ENCODE results near the gene SNX32.
"Not testable (repeated sequence)": the region's sequence is repeated elsewhere in the genome, so short reads cannot be mapped to it uniquely, and the experiment has no call there.

SNX32 gene

DNA sequence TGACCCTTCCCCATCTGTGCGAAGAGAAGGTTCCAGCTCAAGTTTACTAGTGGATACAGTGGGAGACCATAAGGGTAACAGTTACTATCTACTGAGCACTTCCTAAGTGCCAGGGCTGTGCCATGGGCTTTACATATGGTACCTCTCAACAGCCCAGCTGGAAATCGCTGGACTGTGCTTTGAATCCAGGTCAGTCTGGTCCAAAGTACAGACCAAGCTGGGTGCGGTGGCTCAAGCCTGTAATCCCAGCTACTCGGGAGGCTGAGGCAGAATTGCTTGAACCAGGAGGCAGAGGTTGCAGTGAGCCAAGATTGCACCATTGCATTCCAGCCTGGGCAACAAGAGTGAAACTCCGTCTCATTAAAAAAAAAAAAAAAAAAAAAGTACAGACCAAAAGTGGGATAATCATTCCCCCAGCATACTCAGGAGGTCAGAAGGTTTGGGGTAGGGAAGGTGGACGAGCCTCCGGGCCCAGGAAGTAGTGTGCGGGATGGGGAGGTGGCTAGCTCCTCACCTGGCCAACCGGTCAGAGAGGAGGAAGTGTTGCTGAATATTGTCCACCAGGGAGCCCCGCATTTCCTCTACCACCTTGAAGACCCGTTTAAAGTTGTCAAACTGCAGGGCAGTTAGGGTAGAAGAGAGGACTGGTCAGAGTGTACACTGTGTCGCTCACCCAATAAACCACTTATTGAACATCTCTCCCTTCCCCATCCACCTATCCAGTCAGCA, 52.2 kb downstream of the SNX32 start:
- H3K4me3 Mint-ChIP-seq = no peak overlapping the region
- H3K27ac Mint-ChIP-seq = peak overlapping the region; percentile 70
- peaks cover 59% of the 10 kb centered on the region for H3K4me1 Mint-ChIP-seq (ENCODE audit: low read depth)

DNA sequence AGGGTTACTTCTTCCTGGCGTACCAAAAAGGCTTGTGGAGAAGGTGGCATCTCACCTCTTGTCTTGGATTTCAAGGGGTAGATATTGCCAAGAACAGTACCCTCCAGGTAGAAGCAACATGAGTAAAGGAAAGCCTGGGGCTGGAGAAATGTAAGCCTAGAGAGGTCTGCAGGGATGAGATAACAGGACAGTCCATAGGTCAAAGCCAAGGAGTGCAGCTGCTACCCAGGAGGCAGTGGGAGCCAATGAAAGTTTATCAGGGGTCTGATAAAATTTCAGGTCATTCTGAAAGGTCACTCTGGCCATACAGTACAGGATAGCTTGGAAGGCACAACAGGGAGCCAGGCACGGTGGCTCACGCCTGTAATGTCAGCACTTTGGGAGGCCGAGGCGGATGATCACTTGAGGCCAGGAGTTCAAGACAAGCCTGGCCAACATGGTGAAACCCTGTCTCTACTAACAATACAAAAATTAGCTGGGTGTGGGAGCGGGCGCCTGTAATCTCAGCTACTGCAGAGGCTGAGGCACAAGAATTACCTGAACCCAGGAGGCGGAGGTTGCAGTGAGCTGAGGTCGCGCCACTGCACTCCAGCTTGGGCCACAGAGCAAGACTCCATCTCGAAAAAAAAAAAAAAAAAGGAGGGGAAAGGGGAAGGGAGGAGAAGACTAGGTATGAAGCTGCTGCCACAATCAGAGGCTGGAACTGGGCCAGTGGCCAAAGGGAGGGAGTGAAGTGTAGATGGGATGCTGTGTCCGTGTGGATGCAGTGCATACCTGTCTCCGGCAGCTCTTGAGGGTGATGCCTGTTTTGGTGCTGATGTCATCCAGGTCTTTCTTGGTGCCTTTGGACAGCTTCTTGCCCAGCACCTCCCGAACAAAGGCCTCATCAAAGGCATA, 53.3 kb downstream of the SNX32 start:
- Mint-ChIP-seq H3K27ac (peak overlapping the region; percentile 95), H3K4me3 (peak overlapping the region; percentile 99), H3K27me3 (no peaks in the 10 kb centered on the region), H3K9me3 (no peaks in the 10 kb centered on the region), H3K36me3 (ENCODE audit: low read depth) (peaks cover 35% of the 10 kb centered on the region), H3K4me1 (ENCODE audit: low read depth) (peaks cover 57% of the 10 kb centered on the region)

More for the DNA sequence above, 52.2 kb downstream of the SNX32 start:
- Mint-ChIP-seq H3K36me3 (ENCODE audit: low read depth) (peaks cover 32% of the 10 kb centered on the region), H3K27me3 (no peaks in the 10 kb centered on the region), H3K9me3 (no peaks in the 10 kb centered on the region)

DNA sequence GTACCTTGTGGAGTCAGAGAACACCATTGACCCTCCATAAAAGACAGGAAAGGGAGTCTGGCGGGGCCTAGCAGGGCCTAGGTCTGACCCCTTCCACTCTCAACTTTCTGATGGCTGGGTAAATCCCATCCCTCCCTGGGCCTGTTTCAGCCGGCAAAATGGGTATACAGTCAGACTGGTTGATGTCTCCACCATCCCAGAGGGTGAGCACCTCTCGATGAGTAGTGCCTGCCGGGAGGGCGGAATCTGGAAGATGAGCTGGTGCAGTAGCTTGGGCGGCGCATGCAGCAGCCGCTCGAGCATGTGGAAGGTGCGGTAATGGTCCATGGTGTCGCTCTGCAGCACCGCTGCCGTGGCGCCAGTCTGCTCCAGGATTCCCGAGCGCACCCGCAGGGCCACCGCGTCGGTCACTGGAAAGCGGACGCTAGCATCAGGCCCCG, 54.0 kb downstream of the SNX32 start:
- Mint-ChIP-seq H3K27ac (peak overlapping the region; percentile 95), H3K4me3 (peak overlapping the region; percentile 99), H3K4me1 (ENCODE audit: low read depth) (peaks cover 61% of the 10 kb centered on the region), H3K9me3 (no peaks in the 10 kb centered on the region), H3K27me3 (no peaks in the 10 kb centered on the region), H3K36me3 (ENCODE audit: low read depth) (peaks cover 36% of the 10 kb centered on the region)

DNA sequence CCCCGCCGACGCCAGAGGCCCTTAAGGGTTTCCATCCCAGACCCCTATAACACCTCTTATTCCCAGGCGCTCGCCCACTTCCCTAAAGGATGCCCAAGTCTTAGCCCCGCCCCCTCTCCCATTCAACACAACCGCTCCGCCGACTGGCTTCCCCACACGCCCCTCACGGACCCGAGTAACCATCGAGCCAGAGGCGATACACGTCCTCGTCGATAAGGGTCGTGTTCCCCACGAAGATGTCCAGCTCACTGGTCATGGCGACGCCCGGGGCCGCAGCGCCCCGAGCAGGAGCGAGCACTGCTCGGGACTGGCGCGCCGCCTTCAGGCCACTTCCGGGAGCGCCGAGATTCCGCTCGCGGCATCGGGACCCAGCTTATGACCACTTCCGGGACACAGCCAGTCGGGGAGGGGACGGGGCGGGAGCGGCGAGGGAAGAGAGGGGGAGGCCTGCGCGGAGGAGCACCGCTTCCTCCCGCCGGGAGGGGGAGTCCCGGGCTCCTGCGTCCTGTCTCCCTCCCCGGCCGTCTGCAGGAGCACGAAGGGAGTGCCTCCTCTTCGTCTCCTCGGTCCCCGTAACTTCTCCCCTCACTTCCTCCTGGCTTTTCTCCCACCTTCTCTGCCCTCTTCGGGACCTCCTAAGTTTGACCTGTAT, 54.5 kb downstream of the SNX32 start, which contains the start of gene FIBP:
FIBP (minus strand) TSS at position 309 of the 652 bp plus-strand sequence; CDS start at position 256, 53 bp downstream.
- peak within 1 kb of the TSS; percentile 99 for H3K4me3 Mint-ChIP-seq
- no peaks in the 10 kb centered on the region for H3K27me3 Mint-ChIP-seq
- peak within 1 kb of the TSS; percentile 95 for H3K27ac Mint-ChIP-seq
- H3K4me1 Mint-ChIP-seq (ENCODE audit: low read depth) = peaks cover 66% of the 10 kb centered on the region
- H3K36me3 Mint-ChIP-seq (ENCODE audit: low read depth) = peaks cover 36% of the 10 kb centered on the region
- no peaks in the 10 kb centered on the region for H3K9me3 Mint-ChIP-seq

DNA sequence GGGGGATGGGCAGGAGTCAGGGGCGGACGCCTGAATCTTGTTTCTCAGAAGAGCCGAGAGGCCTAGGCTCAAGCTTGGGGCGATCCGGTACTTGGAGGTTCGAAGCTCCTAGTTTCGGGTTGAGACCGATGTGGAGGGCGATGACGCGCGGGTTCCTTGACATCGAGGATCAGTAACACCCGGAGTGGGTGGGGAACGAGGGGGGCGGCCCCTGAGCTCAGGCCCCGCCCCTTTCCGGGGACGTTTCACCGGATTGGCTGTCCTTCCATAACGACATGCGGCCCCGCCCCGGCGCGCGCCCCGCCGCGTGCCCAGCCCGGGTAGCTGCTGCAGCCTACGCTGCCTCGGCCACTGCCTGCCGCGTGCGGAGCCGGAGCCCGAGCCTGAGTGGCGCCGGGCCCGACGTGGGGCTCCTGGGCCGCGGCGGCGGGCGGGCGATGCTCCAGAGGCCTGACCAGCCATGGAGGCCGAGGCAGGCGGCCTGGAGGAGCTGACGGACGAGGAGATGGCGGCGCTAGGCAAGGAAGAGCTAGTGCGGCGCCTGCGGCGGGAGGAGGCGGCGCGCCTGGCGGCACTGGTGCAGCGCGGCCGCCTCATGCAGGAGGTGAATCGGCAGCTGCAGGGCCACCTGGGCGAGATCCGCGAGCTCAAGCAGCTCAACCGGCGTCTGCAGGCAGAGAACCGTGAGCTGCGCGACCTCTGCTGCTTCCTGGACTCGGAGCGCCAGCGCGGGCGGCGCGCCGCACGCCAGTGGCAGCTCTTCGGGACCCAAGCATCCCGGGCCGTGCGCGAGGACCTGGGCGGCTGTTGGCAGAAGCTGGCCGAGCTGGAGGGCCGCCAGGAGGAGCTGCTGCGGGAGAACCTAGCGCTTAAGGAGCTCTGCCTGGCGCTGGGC, 56.8 kb downstream of the SNX32 start, which contains the start of gene CCDC85B:
CCDC85B (plus strand) TSS at position 350 of the 895 bp plus-strand sequence; CDS start at position 461, 111 bp downstream.
- peaks cover 76% of the 10 kb centered on the region for H3K4me1 Mint-ChIP-seq (ENCODE audit: low read depth)
- no peaks in the 10 kb centered on the region for H3K27me3 Mint-ChIP-seq
- peak within 1 kb of the TSS; percentile 99 for H3K4me3 Mint-ChIP-seq
- H3K9me3 Mint-ChIP-seq = no peaks in the 10 kb centered on the region
- peak within 1 kb of the TSS; percentile 95 for H3K27ac Mint-ChIP-seq
- H3K36me3 Mint-ChIP-seq (ENCODE audit: low read depth) = peaks cover 27% of the 10 kb centered on the region

DNA sequence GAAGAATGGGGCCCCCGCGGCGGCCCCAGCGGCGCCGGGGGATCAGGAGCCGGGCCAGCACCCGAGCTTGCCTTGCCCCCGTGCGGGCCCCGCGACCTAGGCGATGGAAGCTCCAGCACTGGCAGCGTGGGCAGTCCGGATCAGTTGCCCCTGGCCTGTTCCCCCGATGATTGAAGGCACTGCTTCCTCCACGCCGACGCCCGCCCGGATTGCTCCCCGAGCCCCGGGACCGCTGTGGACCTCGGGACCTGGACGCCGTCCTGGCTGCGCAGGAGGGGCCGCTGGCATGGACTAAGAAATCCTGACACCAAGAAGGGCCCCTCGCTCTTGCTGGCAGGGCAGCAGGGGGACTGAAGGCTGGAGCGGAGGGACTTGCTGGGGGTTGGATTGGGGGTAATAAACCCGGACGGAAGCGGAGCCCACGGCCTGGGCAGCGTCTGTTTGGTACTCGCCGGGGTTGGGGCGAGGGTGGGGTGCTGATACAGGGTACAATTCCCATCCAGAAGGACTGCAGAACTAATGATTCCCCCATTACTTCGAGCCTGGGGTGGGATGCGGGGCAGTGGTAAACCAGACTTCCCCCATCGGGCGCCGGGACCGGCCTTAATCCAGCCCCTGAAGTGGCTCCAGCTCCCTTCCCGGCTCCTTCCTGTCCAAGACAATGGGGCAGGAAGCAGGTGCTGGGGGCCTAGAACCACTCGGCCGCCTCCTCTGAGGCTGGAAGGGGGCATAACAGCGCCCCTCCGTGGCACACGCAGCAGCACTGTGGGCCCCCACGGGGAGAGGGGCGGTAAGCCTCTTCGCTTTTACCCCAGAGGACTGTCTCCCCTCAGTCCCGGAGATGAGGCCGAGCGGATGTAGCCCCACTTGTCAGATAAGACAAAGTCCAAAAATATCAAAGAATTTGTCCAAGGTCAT, 57.7 kb downstream of the SNX32 start:
- Mint-ChIP-seq H3K27me3 (no peaks in the 10 kb centered on the region), H3K4me3 (peak overlapping the region; percentile 99), H3K36me3 (ENCODE audit: low read depth) (peaks cover 33% of the 10 kb centered on the region), H3K4me1 (ENCODE audit: low read depth) (peaks cover 79% of the 10 kb centered on the region), H3K27ac (peak overlapping the region; percentile 86), H3K9me3 (no peaks in the 10 kb centered on the region)

DNA sequence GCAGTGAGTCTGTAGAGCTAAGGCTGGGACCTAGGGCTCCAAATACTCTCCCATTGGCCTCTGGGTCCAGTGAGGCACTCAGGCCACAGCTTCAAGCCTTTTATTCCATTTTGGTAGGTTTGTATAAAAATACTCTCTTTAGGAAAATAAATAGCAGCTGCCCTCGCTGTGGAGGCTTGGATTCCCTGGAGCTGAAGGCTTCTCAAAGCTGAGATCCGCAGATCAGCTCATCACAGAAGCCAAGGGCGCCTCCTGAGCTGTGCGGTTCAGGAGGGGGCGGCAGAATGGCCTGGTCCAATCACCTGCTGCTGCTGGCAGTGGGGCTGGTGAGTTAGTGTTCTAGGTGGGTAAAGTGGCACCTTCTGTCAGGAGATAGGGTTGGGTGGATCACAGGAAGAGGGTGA, 58.4 kb downstream of the SNX32 start:
- peaks cover 34% of the 10 kb centered on the region for H3K36me3 Mint-ChIP-seq (ENCODE audit: low read depth)
- H3K4me3 Mint-ChIP-seq = peak overlapping the region; percentile 99
- H3K4me1 Mint-ChIP-seq (ENCODE audit: low read depth) = peaks cover 79% of the 10 kb centered on the region
- H3K27ac Mint-ChIP-seq = peak overlapping the region; percentile 86
- not testable (repeated sequence) for H3K9me3 Mint-ChIP-seq, H3K27me3 Mint-ChIP-seq

DNA sequence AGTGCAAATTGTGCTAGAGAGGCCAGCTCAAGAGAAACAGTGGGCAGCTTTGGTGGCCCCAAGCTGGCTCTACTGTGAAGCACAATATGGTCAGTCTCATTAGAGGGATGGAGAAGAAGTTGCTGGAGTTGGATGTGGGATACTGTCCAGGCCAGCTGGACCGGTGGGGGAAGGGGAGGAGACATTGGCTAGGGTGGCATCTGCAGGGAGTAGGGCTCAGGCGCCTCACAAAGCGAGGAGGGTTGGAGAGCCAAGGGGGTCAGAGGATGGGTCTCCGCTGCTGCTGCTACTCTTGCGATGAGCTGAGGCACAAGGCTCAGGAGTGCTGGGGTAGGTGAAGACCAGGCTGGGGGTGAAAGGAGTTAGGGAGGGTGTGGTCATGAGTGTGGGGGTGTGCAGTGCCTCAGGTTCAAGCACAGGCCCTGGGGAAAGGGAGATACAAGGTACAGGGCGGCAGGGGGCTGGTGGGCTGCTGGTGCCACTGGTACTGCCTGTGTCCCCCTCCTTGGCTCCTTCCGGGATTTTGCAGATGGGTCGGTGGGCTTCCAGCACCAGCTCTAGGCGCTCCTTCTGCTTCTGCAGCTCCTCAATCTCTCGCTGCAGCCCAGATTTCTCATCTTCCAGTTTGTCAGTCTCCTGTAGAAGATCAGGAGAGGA, 59.0 kb downstream of the SNX32 start:
- H3K4me3 Mint-ChIP-seq = peak overlapping the region; percentile 99
- peak overlapping the region; percentile 86 for H3K27ac Mint-ChIP-seq
- H3K36me3 Mint-ChIP-seq (ENCODE audit: low read depth) = peaks cover 40% of the 10 kb centered on the region
- peaks cover 79% of the 10 kb centered on the region for H3K4me1 Mint-ChIP-seq (ENCODE audit: low read depth)
- H3K9me3 Mint-ChIP-seq = no peaks in the 10 kb centered on the region
- no peaks in the 10 kb centered on the region for H3K27me3 Mint-ChIP-seq

DNA sequence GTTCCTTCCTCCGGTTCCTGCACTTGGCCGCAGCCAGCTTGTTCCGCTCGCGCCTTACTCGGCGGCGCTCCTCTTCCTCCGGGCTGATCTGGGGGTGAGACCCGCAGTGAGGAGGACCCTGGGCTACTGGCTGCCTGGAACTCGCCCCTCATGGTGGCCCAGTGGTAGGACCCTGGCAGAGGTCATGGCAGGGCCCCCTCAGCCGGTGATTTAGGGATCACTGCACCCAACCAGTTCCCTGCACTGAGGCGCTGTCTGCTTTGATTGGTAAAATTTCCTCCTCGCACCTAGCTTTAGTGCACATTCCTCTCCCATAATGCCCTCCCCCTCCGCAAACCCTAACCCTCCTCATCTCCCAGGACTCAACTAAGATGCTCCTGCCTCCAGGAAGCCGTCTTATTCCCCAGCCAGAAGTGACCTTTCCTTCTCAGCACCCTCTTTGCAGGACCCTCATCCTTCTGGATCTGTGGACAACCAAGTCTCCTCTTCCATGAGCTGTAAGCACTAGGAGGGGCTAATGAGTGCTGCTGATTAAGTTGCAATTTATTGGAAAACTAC, 60.4 kb downstream of the SNX32 start:
- Mint-ChIP-seq H3K9me3 (no peaks in the 10 kb centered on the region), H3K4me3 (peak overlapping the region; percentile 99), H3K36me3 (ENCODE audit: low read depth) (peaks cover 45% of the 10 kb centered on the region), H3K27ac (peak overlapping the region; percentile 81), H3K4me1 (ENCODE audit: low read depth) (peaks cover 79% of the 10 kb centered on the region), H3K27me3 (no peaks in the 10 kb centered on the region)

DNA sequence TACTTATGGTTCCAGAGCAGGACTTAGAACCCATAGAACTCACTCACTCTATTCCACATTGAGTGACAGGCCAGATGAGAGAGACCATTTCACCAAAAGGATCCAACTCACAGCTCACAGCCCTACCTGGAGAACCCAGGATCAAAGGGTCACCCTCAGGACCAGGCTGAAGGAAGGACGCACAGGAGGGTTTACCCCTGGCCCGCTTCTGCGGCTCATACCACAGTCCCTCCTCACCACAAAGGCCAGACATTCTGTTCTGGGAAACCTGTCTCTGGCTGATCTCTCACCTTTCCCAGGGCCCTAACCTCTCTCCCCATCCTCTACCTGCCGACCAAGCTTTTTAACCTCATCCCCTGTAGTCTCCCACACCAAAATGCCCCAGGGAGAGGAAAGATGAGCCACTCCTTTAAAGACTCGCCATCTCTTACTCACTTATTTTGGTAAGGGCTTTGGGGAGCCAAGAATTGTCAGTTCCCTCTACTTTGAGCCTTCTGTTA, 61.8 kb downstream of the SNX32 start:
- peaks cover 68% of the 10 kb centered on the region for H3K4me1 Mint-ChIP-seq (ENCODE audit: low read depth)
- no peaks in the 10 kb centered on the region for H3K9me3 Mint-ChIP-seq
- H3K36me3 Mint-ChIP-seq (ENCODE audit: low read depth) = peaks cover 45% of the 10 kb centered on the region
- H3K27me3 Mint-ChIP-seq = no peaks in the 10 kb centered on the region
- peak overlapping the region; percentile 83 for H3K27ac Mint-ChIP-seq
- peak overlapping the region; percentile 43 for H3K4me3 Mint-ChIP-seq

DNA sequence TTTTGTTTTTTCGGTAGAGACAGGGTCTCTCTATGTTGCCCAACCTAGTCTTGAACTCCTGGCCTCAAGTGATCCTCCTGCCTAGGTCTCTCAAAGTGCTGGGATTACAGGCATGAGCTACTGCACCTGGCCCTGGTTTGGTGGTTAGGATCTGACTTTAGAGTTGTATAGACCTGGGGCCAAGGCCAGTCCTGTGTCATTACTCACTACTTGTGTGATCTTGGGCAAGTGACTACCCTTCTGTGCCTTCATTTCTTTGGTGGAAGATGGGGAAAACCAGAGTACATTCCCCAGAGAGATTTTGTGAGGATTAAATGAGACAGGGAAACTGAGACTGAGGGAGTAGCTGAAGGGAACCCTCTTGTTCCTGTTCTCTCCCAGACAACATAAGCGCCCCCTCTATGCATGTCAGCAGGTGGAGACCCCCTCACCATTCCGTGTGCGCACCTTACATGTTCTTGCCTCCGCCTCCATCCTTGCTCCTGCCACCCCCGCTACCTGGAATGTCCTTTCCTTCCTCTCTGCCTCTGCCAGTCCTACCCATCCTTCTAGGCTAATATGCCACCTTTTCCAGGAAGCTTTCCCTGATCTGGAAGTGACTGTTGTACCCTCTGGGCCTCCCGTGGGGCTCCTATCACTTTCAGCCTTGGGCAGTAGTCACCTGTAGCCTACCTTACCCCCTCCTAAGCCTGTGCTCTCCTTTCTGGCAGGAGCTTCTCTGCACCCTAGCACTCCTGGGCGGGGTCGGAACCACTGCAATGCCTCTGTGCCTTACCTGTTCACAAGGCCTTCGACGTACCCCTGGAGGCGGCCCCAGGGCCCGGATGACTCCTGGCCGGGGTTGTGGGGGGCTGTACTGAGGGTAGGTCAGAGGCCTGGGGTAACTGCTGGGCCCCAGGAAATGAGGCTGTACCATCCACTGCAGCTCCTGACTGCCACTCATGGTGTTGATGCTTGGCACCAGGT, 62.6 kb downstream of the SNX32 start:
- no peaks in the 10 kb centered on the region for H3K27me3 Mint-ChIP-seq
- no peaks in the 10 kb centered on the region for H3K9me3 Mint-ChIP-seq
- H3K36me3 Mint-ChIP-seq (ENCODE audit: low read depth) = peaks cover 45% of the 10 kb centered on the region
- no peak overlapping the region for H3K4me3 Mint-ChIP-seq
- H3K4me1 Mint-ChIP-seq (ENCODE audit: low read depth) = peaks cover 70% of the 10 kb centered on the region
- H3K27ac Mint-ChIP-seq = peak overlapping the region; percentile 83
